Stimulated activated CD8-positive, alpha-beta memory T cell treated with anti-CD3 and anti-CD28 coated beads, Interleukin-4, amount 100 ng/mL, for 48 hours (primary cell): ENCODE data around the gene INHBE.
"Not testable (repeated sequence)": the region's sequence is repeated elsewhere in the genome, so short reads cannot be mapped to it uniquely, and the experiment has no call there.

Source experiments
- DNase-seq: peaks from one replicate; pipeline ENCODE4 v3.0.0-alpha.2; 2020

The INHBE gene

DNA sequence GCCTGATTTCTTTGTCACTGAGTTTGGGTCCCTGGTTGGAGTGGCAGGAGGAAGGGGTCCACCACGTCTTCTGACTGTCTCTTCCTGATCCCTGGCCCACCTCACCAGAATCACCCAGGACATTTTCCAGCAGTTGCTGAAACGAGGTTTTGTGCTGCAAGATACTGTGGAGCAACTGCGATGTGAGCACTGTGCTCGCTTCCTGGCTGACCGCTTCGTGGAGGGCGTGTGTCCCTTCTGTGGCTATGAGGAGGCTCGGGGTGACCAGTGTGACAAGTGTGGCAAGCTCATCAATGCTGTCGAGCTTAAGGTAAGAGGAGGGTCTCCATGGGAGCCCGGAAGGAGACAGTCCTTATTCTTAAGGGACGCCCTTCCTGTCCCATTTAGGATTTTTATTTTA lies 45.1 kb downstream of the INHBE start:
- DNase-seq: no peak

DNA sequence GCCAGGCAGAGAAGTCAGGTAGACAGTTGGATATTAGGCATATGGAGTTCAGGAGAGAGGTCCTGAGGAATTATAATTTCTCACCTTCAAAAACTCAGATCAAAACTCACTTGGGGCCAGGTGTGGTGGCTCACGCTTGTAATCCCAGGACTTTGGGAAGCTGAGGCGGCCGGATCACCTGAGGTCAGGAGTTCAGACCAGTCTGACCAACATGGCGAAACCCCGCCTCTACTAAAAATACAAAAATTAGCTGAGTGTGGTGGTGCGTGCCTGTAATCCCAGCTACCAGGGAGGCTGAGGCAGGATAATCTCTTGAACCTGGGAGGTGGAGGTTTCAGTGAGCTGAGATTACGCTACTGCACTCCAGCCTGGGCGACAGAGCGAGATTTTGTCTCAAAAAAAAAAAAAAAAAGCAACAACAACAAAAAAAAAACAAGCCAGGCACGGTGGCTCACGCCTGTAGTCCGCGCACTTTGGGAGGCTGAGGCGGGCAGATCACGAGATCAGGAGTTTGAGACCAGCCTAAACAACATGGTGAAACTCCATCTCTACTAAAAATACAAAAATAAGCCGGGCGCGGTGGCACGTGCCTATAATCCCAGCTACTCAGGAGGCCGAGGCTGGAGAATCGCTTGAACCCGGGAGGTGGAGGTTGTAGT lies 47.3 kb downstream of the INHBE start:
- not testable (repeated sequence) for DNase-seq

DNA sequence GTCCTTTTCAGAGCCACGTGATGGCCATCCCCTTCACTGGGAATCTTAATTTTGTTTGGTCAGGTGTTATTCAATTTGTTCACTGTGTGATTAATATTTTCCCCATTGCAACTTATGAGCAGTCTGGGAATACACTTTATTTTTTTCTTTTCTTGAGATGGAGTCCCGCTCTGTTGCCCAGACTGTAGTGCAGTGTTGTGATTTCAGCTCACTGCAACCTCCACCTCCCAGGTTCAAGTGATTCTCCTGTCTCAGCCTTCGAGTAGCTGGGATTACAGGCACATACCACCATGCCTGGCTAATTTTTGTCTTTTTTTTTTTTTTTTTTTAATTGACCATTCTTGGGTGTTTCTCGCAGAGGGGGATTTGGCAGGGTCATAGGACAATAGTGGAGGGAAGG lies 51.4 kb downstream of the INHBE start:
- DNase-seq: not testable (repeated sequence)
